Fibroblast of upper back skin (primary cell): ENCODE data around the gene CEACAM8.
A peak's percentile ranks its signal among the peaks of the same experiment; 100 is the strongest.
"Not testable (repeated sequence)": the region's sequence is repeated elsewhere in the genome, so short reads cannot be mapped to it uniquely, and the experiment has no call there.

ENCODE experiments used
- DNase-seq: peaks from one replicate; pipeline ENCODE4 v3.0.0-alpha.2; 2013

Gene CEACAM8

DNA sequence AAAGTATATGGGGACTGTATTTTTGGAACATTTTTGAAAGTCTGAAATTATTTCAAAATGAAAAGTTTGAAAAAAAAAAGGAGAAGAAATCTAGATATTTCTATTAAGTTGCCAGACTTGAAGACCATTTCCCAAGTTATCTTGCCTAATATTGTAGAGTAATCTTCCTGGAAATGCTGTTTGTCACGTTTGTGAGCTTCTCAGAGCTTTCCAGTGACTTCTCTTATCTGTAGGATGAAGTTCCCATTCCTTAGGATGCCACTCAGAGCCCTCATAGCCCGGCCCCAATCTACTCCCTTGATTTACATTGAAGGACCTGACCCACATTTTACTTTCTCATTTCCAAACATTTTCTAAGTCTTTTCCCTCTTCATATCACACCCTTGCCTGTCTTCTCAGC, 23.6 kb downstream of the CEACAM8 start:
- no peak for DNase-seq

DNA sequence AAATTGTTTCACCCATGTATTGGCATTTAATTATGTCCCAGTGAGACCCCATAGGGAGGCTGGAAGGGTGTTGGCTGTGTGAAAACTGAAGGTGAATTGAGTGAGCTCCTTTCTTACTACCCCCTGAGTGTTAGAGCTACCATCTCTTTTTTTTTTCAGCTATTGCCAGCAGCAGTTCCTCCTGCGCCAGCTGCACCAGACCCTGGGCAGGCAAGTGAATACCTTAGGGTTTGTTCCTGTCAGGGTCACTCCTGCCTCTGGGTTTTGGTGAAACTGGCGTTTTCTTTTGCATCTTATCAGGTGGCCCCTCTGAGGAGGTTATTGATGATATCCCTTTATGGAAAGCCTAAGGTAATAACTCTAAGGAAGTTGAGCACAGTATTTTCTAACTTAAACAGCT, 25.5 kb downstream of the CEACAM8 start:
- no peak for DNase-seq

DNA sequence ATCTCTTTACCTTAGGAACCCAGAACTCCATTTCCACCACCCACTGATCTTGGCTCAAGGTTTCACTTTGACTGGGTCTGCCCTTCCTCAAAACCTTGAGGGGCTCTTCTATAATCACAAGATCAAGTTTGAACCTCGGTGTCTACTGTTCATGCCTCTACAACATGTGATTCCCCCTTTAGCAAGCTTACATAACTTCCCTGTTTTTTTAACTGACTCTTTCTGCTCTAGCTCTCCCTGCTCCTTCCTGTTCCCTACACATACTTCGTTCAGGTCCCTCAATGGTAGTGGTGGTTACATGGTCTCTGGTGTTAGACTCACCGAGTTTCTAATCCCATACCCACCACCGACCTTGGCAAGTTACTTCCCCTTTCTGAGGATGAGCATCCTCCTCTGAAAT, 26.7 kb downstream of the CEACAM8 start:
- no peak for DNase-seq

DNA sequence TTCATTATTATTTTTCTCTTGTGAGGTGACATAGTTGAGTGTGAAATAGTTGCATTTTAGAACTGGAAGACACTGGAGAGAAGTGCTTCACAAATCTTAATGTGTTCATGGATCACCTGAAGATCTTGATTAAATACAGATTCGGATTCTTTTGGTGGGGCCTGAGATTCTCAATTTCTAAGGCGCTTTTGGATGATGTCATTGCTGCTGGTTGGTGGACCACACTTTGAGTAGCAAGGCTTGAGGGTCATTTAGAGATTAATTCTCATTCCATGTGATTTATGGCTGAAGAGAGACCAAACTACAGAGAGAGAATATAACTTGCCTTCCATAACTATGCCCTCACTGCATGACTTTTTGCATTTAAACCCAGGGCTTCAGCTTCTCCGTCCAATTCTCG, 27.2 kb downstream of the CEACAM8 start:
- no peak for DNase-seq

DNA sequence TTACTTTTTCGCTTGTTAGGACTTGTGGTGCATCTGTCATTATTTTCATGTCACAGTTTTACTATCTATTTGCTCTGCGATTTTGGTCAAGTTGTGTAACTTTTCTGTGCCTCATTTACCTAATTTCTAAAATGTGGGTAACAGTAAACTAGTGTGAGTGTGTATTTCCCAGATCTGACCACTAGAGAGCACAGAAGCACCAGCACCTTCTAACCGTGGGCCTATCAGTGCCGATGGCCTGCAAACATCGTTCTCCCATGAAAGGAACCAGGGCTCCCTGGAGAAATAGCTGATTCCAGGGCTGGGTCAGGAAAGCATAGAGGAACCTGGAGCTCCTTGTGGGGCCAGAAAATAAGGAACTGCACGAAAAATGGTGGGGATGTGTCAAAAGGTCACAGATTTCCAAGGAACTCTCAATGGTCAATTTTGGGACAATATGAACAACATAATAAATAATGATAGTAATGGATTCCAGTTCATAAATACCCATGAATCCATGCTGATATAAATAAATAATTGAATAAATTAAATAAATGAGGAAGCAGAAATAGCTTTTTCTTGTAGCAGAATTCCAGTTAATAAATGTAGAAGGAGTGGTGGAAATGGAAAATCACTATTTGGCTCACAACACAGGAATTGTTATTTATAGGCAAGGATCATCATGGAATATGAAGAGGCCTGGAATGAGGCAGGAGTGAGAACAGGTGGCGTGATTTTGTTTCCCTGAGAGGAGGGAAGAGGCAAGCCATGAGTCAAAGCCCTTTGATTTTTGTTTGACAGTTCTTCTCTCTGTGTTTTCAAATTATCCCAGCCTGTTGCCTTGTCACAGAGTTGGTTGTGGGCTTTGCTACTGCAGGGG, 31.1 kb downstream of the CEACAM8 start:
- peak; percentile 25 for DNase-seq

DNA sequence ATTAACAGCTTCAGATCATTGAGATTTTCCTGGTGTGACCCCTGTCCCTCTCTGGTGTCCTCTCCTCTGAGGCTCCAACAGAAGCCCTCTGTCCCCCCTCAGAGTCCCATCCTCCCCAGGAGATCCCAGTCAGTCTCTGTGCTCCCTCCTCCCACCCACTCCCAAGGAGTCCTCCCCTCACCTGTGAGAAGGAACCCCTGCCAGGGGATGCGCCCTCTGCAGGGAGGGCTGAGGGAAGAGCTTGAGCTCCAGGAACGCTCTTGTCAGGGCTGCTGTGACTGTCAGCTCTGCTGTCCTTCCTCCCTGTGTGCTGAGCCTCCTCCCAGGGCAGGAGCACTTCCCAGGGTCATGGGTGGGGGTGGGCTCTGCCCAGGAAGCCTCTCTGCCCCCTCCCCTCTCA, 33.2 kb downstream of the CEACAM8 start:
- no peak for DNase-seq

DNA sequence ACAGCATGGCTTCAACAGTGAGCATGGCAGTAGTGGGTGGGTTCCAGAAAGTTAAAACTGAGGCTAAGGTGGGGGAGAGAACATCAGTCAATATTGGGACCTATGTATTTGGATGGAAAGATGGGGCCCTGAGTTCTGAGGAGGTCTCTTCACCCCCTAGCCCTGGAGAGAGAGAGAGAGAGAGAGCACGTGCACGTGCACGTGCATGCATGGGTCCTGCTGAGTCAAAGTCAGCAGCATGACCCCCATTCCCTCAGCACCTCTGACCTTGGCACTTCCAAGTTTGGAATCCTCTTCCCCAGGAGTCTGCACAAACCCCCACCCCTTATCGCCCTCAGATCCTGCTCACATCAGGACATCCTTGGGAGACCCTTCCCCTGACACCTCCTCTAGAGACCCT, 34.0 kb downstream of the CEACAM8 start:
- DNase-seq: no peak

DNA sequence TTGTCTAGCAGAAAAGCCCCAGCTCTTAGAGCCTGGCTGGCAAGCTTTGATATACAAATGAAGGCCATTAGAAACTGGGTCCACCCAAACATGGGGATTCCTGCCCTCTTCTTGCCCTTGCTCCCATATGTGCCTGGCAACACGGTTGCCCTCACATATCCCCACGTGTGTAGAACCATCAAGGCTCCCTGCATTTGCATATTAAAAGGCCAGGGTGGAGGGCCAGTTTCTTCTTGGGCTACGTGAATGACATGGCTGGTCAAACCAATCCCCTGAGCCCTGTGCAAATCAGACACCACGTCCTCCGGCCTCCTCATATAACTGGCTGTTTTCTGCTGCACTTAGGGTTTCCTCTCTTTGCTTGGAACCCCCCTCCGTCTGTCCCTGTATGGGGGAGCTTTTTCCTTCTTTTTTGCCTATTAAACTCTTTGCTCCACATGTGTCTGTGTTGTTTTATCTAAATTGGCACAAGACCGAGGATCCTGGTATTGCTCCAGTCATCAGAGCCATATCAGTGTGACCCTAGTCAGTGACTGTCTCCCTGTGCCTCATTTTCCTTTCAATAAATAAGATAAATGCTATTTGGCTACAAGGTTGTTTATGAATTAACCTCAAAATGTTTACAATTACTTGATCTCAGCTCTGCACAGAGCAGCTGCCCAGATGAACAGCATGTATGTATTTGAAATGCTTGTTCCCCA, 36.1 kb downstream of the CEACAM8 start:
- DNase-seq: no peak

DNA sequence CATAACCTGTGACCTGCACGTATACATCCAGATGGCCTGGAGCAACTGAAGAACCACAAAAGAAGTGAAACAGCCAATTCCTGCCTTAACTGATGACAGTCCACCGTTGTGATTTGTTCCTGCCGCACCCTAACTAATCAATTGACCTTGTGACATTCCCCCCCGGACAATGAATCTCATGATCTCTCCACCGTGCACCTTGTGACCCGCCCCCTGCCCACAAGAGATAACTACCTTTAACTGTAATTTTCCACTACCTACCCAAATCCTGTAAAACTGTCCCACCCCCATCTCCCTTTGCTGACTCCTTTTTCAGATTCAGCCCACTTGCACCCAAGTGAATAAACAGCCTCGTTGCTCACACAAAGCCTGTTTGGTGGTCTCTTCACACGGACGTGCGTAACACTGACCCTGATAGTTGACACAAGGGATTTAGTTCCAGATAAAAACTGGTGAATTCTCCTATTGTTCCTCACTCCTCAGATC, 37.3 kb downstream of the CEACAM8 start:
- DNase-seq: not testable (repeated sequence)

DNA sequence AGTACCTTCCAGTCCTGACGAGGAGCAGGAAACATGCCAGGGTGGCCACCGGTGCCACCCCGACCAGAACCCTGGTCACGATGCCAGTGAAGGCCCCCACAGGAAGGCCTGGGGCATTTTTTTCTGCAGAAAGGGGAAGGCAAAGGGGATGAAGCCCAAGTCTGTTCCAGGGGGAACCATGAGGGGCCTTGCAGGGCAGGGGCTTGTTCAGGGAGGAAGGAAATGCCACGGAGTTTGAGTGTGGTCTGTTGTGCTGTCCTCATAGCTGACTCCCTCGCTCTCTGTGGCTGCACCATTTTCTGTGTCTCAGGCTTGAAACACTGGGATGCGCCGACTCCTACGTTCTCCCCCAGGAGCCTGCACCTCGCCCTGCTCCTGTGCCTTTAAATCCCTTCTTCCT, 38.9 kb downstream of the CEACAM8 start:
- DNase-seq: no peak

DNA sequence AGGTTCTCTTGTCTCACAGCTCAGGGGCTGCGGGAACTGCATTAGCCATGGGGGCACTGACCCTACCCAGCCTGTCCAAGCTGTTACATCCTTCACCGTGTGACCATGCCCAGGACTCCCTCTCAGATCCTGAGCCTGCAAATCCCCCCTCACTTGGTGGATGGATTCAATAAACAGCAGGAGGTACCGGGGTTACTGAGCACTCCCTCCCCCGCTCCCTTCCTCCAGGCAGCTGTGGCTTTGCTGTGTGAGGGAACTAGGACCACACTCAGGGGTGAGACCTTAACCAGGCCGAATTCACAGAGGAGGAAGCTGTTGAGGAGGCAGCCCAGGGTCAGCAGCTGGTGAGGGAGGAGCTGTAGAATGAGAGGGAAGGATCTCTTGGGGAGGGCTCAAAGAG, 39.4 kb downstream of the CEACAM8 start:
- DNase-seq: no peak

DNA sequence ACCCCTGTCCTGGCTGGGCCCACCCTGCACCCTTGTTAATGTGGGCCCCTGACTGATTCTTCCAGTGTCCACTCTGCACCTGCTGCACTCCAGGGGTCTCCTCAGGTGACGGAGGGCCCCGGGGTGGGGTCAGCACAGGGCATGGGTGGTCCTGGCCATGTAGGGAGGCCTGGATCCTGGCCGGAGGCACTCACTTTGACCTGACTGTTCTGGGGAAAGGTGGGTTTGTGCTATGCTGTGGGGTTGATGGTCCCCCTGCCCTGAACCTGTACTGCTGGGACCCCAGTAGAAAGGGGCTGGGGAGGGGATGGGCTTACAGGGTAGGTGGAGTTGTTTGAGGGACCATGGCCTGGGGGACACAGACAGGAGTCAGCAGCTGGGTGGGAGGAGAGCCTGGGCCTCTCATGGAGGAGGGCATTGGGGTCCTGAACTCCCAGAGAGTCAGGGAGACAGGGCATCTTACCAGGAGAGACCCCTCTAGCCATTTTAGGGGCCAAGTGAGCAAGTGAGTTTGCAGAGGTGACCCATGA, 40.6 kb downstream of the CEACAM8 start:
- DNase-seq: no peak

DNA sequence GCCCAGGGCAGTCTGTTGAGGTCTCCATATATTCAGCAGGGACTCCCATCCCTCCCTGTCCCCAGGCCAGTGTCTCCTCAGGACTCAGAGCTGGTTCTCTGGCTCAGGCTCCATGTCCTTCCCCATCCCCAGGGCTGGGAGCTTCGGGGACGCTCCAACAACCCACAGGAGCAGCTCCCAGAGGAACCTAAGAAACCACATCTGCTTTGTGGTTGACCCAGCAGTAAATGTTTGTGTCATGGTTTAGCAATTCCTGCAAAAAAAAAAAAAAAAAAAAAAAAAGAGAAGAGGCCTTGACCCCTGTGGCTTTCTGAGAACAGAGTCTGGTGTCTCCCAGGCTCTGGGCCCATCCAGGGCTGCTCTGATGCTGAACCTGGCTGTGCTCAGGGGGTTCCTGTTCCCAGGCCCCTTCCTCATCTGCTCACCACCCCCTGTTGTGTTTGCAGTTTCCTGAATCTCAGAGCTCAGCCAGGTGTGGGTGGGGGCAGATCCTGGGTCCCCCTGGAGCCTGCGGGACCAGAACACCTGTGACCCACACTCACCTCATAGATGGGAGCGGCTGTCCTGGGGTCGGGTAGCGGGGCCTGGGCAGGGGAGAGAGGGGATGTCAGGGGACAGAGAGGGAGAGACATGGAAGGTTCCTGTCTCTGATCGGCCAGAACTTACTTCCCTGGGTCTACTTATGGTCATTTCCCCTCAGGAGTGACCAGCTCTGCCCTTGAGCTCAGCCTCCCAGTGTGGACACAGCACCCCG, 41.3 kb downstream of the CEACAM8 start:
- peak; percentile 51 for DNase-seq

DNA sequence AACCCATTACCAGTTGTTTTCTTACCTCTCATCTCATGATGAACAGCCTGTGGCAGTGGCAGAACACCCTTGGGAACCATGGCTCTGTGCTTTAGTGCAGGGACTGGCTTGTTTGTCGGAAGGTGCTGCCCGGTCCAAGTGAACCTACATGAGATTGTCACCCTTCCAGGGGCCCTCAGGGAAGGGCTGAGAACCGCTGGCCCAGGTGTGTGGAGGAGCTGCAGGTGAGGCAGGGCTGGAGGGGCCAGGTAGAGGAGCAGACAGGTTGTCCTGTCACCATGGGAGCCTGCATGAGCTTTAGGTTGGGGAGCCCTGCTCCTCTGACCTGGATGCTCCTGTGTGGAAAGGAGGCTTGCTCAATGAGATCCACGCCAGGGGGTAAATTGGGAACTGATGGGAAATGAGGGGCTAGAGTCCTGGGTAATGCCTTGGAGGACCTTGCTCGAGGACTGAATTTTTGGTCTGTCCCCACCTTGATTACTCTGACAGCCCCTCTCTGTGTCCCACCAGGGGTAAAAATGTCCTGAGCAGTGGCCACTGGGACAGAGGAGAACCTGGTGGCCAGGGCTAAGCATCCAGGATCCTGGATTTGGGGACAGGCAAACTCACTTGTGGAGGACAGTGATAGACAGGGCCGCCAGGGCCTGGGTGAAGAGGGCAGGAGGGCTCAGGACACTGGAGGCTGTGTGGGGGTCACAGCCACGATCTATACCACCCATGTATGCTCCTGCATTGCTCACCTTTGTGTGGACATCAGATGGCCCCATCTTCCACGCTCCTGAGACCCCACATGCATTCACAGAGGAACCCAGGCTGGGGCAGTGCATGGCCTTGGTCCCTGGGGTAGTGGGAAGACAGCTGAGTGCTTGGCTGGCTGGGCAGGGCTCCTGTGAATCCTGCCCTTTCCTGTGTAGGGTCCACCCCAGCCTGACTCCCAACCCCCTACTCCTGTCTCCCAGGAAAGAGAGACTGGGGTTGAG, 42.3 kb downstream of the CEACAM8 start:
- DNase-seq: no peak

DNA sequence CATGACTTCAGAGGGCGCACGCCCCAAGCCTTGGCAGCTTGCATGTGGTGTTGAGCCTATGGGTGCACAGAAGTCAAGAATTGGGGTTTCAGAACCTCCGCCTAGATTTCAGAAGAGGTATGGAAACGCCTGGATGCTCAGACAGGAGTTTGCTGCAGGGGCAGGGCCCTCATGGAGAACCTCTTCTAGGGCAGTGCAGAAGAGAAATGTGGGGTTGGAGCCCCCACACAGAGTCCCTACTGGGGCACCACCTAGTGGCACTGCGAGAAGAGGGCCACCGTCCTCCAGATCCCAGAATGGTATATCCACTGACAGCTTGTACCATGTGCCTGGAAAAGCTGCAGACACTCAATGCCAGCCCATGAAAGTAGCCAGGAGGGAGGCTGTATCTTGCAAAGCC, 44.2 kb downstream of the CEACAM8 start:
- DNase-seq: not testable (repeated sequence)

DNA sequence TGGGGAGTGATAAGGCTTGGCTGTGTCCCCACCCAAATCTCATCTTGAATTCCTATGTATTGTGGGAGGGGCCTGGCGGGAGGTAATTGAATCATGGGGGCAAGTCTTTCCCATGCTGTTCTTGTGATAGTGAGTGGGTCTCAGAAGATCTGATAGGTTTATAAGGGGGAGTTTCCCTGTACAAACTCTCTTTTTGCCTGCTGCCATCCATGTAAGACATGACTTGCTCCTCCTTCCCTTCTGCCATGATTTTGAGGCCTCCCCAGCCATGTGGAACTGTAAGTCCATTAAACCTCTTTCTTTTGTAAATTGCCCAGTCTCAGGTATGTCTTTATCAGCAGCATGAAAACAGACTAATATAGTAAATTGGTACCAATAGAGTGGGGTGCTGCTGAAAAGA, 45.7 kb downstream of the CEACAM8 start:
- not testable (repeated sequence) for DNase-seq

DNA sequence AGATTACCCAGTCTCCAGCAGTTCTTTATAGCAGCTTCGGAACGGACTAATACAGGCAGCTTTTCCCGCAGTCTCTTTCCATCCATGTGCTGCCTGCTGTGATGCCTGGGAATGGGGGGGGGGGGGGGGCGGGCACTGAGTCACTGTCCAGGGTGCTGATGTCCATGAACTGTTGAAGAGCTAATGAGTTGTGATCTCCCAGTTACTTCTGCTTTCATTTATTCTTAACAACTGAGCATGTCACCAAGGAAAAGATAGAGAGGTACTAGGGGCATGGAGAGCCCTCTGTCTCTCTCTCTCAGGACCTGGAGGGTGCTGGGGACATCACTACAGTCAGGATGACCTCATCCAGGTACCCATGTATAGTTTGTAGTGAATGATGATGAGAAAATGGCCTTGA, 46.2 kb downstream of the CEACAM8 start:
- no peak for DNase-seq

DNA sequence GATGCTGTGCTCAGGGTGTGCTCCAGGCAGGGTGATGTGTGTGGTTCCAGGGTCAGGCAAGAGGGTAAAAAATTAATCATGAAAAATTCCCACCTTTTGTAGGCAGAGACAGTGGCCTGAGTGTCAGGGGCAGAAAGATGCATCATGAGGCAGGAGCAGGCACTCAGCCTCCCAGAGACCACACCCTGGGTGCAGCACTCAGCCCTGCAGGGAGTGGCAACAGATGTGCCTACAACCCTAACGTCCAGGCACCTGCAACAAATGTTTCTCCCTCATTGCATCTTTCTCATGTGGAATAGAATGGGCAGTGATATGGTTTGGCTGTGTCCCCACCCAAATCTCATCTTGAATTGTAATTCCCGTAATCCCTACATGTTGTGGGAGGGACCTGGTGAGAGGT, 46.8 kb downstream of the CEACAM8 start:
- DNase-seq: no peak

DNA sequence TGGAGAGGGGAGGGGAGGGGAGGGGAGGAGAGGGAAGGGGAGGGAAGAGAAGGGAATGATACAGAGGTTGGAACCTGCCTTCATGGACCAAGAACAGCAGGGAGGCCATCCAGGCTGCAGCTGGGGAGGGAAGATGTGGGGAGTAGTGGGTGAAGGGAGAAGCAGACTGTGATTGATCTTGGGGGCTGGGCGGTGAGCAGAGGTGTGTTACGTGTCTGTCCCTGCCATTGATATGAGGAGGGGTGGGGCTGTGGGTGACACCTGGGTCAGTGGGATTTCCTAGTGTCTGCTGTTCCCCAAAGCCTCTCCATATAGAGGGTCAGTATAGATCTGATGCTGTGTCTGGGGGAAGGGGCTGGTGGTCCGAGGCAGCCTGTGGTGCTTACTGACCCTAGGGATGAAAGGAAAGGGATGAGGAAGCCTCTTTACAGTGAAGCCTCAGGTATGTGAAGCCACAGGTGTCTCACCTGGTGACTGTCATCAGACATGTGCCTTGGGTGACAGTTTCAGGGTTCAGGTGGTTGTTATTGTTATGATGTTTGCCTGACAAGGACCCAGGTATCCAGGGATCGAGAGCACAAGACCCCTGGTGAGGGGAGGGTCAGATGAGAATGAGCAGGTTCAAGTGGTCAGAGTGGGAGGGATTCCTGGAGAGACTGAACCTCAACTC, 47.8 kb downstream of the CEACAM8 start:
- no peak for DNase-seq

DNA sequence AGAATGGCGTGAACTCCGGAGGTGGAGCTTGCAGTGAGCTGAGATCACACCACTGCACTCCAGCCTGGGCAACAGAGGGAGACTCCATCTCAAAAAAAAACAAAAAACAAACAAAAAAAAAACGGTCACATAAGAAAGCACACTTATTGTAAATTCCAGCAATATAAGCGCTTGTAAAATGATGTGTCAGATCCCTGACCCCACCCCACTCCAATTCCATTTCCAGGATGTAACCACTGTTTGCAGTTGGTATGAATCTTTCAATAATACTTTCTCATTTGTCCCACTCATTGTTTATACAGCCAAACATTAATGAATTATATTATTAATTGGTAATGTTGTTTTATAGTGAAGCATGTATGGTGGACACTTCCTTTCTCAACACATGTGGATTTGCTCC, 50.6 kb downstream of the CEACAM8 start:
- no peak for DNase-seq

DNA sequence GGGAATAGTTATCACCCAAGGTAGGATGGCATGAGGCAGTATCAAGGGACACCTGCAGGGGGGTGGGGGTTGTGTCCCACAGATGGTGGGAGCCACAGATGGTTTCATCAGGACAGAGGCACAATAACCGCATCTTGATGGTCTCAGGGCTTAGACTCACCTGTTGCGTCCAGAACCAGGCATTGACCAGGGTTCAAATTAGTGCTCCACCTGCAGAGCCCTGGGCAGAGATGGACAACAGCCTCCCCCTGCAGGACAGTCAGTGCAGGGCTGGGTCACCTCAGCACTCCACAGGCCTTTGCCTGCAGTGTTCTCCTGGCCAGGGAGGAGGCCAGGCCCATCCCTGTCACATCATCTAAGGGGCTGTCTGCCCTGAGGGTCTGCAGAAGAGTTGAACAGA, 51.9 kb downstream of the CEACAM8 start:
- DNase-seq: no peak
